ENCODE measurements around the gene CYP2A6. TPM values are rescaled to one million over a fixed set of nuclear protein-coding genes. Genes with fewer than 3 reads are reported as not detected.
A peak's percentile ranks its signal among the peaks of the same experiment; 100 is the strongest.

CYP2A6 gene
- total RNA-seq, 1 experiment from 2014 or later: not detected

DNA sequence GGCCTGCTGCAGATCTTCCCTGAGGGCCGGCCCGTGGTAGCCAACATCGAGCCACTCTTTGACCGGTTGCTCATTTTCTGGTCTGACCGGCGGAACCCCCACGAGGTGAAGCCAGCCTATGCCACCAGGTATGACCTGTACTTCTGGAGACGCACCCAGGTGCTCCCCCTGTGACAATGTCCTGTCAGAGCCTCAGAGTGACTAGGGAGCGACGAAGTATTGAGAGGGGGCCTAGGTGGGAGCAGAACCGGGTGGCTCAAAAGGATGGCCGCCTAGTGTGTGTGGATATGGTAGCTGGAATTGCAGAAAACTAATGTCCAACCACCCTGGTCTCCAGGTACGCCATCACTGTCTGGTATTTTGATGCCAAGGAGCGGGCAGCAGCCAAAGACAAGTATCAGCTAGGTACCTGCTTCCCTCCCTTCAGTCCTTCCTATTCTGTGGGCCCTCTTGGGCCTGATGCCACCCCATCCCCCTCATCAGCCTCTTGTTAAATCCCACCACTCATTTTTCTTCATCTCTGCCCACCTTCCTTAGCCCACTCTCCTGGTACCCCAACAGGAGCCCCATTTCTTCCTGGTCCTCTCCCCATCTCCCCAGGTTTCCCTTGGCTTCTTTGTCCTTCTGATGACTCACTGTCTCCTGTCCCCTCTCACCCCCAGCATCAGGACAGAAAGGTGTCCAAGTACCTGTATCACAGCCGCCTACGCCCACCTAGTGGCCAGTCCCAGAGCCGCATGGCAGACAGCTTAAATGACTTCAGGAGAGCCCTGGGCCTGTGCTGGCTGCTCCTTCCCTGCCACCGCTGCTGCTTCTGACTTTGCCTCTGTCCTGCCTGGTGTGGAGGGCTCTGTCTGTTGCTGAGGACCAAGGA lies 42.9 kb downstream of the CYP2A6 start:
- H3K27me3 ChIP-seq (replicated peaks; ENCODE audit: control insufficient read depth, insufficient read depth, low read length): no peaks in the 10 kb centered on the region
- BruUV-seq (replicated peaks): no TSS peak
- no peak overlapping the region for H3K4me3 ChIP-seq (ENCODE audit: low read depth, low read length)
- peaks cover 17% of the 10 kb centered on the region for H3K4me1 ChIP-seq
- H3K9me3 ChIP-seq: no peaks in the 10 kb centered on the region
- peak; percentile 87 to 88 for DNase-seq
- Mint-ChIP-seq H3K4me1 (ENCODE audit: low read depth, unreplicated experiment) (peaks cover 43% of the 10 kb centered on the region), H3K27me3 (ENCODE audit: insufficient read depth, unreplicated experiment) (no peaks in the 10 kb centered on the region), H3K36me3 (ENCODE audit: insufficient read depth, unreplicated experiment) (peaks cover 99% of the 10 kb centered on the region), H3K4me3 (ENCODE audit: unreplicated experiment) (no peak overlapping the region), H3K27ac (ENCODE audit: unreplicated experiment) (peak overlapping the region; percentile 87), H3K9me3 (ENCODE audit: unreplicated experiment) (no peaks in the 10 kb centered on the region)
- intact Hi-C loops (cut with micrococcal nuclease; ENCODE audit: unreplicated experiment): loop anchor here (2.0 to 5.0 kb wide), 2 partner anchors 31 to 100 kb away; no protein-coding TSS in a partner anchor
- TF ChIP-seq, protein P1, sequence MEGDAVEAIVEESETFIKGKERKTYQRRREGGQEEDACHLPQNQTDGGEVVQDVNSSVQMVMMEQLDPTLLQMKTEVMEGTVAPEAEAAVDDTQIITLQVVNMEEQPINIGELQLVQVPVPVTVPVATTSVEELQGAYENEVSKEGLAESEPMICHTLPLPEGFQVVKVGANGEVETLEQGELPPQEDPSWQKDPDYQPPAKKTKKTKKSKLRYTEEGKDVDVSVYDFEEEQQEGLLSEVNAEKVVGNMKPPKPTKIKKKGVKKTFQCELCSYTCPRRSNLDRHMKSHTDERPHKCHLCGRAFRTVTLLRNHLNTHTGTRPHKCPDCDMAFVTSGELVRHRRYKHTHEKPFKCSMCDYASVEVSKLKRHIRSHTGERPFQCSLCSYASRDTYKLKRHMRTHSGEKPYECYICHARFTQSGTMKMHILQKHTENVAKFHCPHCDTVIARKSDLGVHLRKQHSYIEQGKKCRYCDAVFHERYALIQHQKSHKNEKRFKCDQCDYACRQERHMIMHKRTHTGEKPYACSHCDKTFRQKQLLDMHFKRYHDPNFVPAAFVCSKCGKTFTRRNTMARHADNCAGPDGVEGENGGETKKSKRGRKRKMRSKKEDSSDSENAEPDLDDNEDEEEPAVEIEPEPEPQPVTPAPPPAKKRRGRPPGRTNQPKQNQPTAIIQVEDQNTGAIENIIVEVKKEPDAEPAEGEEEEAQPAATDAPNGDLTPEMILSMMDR (IDR thresholded peaks at IDR 0.05; ENCODE audit: insufficient read depth in 1 of 2, low read depth in 1 of 2, low read length in 1 of 2, severe bottlenecking in 1 of 2, unreplicated experiment in 1 of 2): peak; percentile 65 to 81
- POLR2A ChIA-PET: interaction anchor here (0.8 kb wide), 1 partner anchor 30 kb away, joined by 6 read pairs; no protein-coding TSS in a partner anchor
- CTCF ChIA-PET: interaction anchor here (0.8 to 2.1 kb wide), 7 partner anchors 9 to 143 kb away, joined by 3 to 8 read pairs (median 4); partner anchors contain the start of genes ACTMAP, EGLN2 and SNRPA
- H3K36me3 ChIP-seq (ENCODE audit: control insufficient read depth, insufficient read depth, low read length): peaks cover 19% of the 10 kb centered on the region

DNA sequence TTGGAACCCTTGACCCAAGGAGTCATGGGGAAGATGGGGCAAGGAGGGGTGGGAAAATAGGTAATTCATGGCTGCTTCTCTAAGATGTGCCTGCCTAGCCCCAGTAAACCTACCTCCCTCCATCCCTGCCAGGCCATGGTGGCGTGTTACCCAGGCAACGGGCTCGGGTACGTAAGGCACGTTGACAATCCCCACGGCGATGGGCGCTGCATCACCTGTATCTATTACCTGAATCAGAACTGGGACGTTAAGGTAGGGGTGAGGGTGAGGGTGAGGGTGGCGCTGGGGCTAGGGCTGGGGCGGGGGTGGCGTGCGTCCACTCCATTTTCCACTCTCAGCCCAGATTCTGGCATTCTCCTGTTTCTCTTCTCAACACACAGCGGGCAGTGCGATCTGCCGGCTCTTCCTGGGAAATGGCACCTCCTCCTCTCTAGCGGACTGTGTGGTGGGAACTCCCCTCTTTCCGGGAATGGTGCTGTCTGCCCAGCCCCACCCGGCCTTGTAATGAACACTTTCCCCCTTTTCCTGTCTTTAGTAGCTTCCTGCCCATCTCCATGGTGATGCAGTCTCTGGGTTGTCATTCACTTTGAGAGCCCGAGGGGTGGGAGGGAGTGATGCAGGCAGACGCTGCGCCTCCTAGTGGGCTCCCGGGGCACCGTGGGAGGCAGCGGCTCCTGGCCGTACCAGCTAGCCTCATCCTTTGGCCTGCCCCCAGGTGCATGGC lies 43.7 kb downstream of the CYP2A6 start:
- Mint-ChIP-seq H3K4me3 (ENCODE audit: unreplicated experiment) (no peak overlapping the region), H3K27ac (ENCODE audit: unreplicated experiment) (peak overlapping the region; percentile 87), H3K4me1 (ENCODE audit: low read depth, unreplicated experiment) (peaks cover 44% of the 10 kb centered on the region), H3K27me3 (ENCODE audit: insufficient read depth, unreplicated experiment) (no peaks in the 10 kb centered on the region), H3K36me3 (ENCODE audit: insufficient read depth, unreplicated experiment) (peaks cover 99% of the 10 kb centered on the region), H3K9me3 (ENCODE audit: unreplicated experiment) (no peaks in the 10 kb centered on the region)
- H3K9me3 ChIP-seq: no peaks in the 10 kb centered on the region
- DNase-seq: peak in 1 of 2 experiments; percentile 76
- intact Hi-C loops (cut with micrococcal nuclease; ENCODE audit: unreplicated experiment): loop anchor here (2.0 to 5.0 kb wide), 2 partner anchors 30 to 101 kb away; no protein-coding TSS in a partner anchor
- peaks cover 11% of the 10 kb centered on the region for H3K4me1 ChIP-seq
- ChIA-PET CTCF (interaction anchor here (0.6 to 2.1 kb wide), 7 partner anchors 8 to 142 kb away, joined by 3 to 8 read pairs (median 5); partner anchors contain the start of genes ACTMAP, EGLN2 and SNRPA), POLR2A (no interaction called here)
- BruUV-seq (replicated peaks): no TSS peak
- TF ChIP-seq, protein P1 (IDR thresholded peaks at IDR 0.05; ENCODE audit: insufficient read depth in 1 of 2, low read depth in 1 of 2, low read length in 1 of 2, severe bottlenecking in 1 of 2, unreplicated experiment in 1 of 2): peak; percentile 58 to 66
- no peak overlapping the region for H3K4me3 ChIP-seq (ENCODE audit: low read depth, low read length)
- H3K36me3 ChIP-seq (ENCODE audit: control insufficient read depth, insufficient read depth, low read length): peaks cover 25% of the 10 kb centered on the region
- no peaks in the 10 kb centered on the region for H3K27me3 ChIP-seq (replicated peaks; ENCODE audit: control insufficient read depth, insufficient read depth, low read length)

DNA sequence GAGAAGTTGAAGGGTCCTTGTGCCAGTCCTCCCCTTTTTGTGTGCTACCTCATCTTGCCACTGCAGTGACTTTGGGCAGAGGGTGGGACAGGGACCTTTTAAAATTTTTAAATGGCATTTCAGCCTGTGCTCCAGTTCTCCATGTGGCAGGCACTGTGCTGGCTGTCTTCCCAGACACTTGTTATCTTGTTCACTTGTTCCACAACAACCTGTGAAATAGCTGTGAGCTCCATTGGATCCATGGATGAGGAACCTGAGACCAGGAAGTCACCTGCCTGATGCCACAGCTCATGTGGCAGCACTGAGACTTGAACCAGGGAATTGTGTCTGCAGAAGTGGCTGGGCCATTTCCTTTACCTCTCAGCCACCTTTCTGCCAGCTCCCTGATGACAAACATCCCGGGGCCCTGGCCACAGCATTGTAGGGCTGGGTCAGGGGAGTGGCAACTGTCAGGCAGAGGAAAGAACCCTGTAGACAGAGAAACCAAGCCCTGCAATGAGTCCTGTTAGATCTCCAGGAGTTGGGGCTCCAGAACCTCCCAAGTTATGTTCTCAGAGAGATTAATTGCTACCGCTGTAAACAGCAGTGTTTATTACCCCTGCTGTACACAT lies 44.9 kb downstream of the CYP2A6 start:
- Histone ChIP-seq H3K4me3 (ENCODE audit: low read depth, low read length) (no peak overlapping the region), H3K4me1 (peaks cover 13% of the 10 kb centered on the region), H3K9me3 (no peaks in the 10 kb centered on the region), H3K36me3 (ENCODE audit: control insufficient read depth, insufficient read depth, low read length) (peaks cover 33% of the 10 kb centered on the region), H3K27me3 (replicated peaks; ENCODE audit: control insufficient read depth, insufficient read depth, low read length) (no peaks in the 10 kb centered on the region)
- peaks cover 36% of the 10 kb centered on the region for H3K4me1 Mint-ChIP-seq (ENCODE audit: low read depth, unreplicated experiment)
- no peaks in the 10 kb centered on the region for H3K27me3 Mint-ChIP-seq (ENCODE audit: insufficient read depth, unreplicated experiment)
- peaks cover 97% of the 10 kb centered on the region for H3K36me3 Mint-ChIP-seq (ENCODE audit: insufficient read depth, unreplicated experiment)
- BruUV-seq (replicated peaks): no TSS peak
- intact Hi-C loops (cut with micrococcal nuclease; ENCODE audit: unreplicated experiment): loop anchor here (5.0 kb wide), 1 partner anchor 102 kb away; no protein-coding TSS in a partner anchor
- H3K9me3 Mint-ChIP-seq (ENCODE audit: unreplicated experiment): no peaks in the 10 kb centered on the region
- no peak for DNase-seq
- TF ChIP-seq, protein P1 (IDR thresholded peaks at IDR 0.05; ENCODE audit: insufficient read depth in 1 of 2, low read depth in 1 of 2, low read length in 1 of 2, severe bottlenecking in 1 of 2, unreplicated experiment in 1 of 2): no peak
- ChIA-PET CTCF (interaction anchor here (1.2 kb wide), 1 partner anchor 28 kb away, joined by 4 read pairs; no protein-coding TSS in a partner anchor), POLR2A (no interaction called here)
- H3K4me3 Mint-ChIP-seq (ENCODE audit: unreplicated experiment): no peak overlapping the region
- H3K27ac Mint-ChIP-seq (ENCODE audit: unreplicated experiment): no peak overlapping the region
